Smooth muscle cell of the pulmonary artery (primary cell): Measurements from ENCODE around the gene DGCR8. TPM values are rescaled to one million over a fixed set of nuclear protein-coding genes. Genes with fewer than 3 reads are reported as not detected.

Source experiments
- total RNA-seq: library from RNA; depleted of rRNA; stranded (reverse); fragments of >200 nt; gene quantifications from 2 replicates; pipeline ENCODE4 v1.2.3, GENCODE V29; 2014

Gene DGCR8
- total RNA-seq = 27.7 and 38.1 TPM in 2 replicates

GRCh38 chr22:20079745-20080444 is at the start of gene DGCR8:
TSS of gene DGCR8 (plus strand) at chr22:20080241. CDS start at chr22:20085964, 5,723 bp downstream.

GRCh38 chr22:20115691-20116375 is 35.8 kb downstream of the DGCR8 start, which contains the start of gene RANBP1:
TSS of gene RANBP1 (plus strand) at chr22:20116104. CDS start at chr22:20116185, 81 bp downstream.

GRCh38 chr22:20116951-20117632 is 37.1 kb downstream of the DGCR8 start, which contains the start of gene TRMT2A:
TSS of gene TRMT2A (minus strand) at chr22:20117226. CDS start at chr22:20116906, 320 bp downstream.

GRCh38 chr22:20131597-20131858 is 51.5 kb downstream of the DGCR8 start, which contains the start of gene ZDHHC8:
TSS of gene ZDHHC8 (plus strand) at chr22:20131804. CDS start at chr22:20131948, 144 bp downstream.

GRCh38 chr22:20150381-20151275 is 70.6 kb downstream of the DGCR8 start, which contains the start of gene CCDC188:
TSS of gene CCDC188 (minus strand) at chr22:20151055. CDS start at chr22:20150986, 69 bp downstream.

Other genes with a start within 250 kb of the DGCR8 start
- 7.9 TPM in 2 replicates for gene GNB1L, start 225.4 kb upstream of the DGCR8 start, total RNA-seq
- gene RTL10, start 225.4 kb upstream of the DGCR8 start, total RNA-seq = 13.3 and 16.4 TPM in 2 replicates
- 359 and 409 TPM in 2 replicates for gene COMT, start 138.5 kb upstream of the DGCR8 start, total RNA-seq
- gene TXNRD2, start 138.4 kb upstream of the DGCR8 start, total RNA-seq = 19.2 and 19.3 TPM in 2 replicates
- gene ARVCF, start 63.4 kb upstream of the DGCR8 start, total RNA-seq = 8.5 and 30.1 TPM in 2 replicates
- 59.6 and 80.3 TPM in 2 replicates for gene TANGO2, start 59.1 kb upstream of the DGCR8 start, total RNA-seq
- gene RANBP1, start 35.9 kb downstream of the DGCR8 start, total RNA-seq = 76.2 and 79.3 TPM in 2 replicates
- gene TRMT2A, start 37.0 kb downstream of the DGCR8 start, total RNA-seq = 44.6 and 63.3 TPM in 2 replicates
- 17.7 and 46.3 TPM in 2 replicates for gene ZDHHC8, start 51.6 kb downstream of the DGCR8 start, total RNA-seq
- gene CCDC188, start 70.8 kb downstream of the DGCR8 start, total RNA-seq = 1.2 and 2.7 TPM in 2 replicates
- gene RTN4R, start 188.1 kb downstream of the DGCR8 start, total RNA-seq = 0.52 and 0.76 TPM in 2 replicates
- gene DGCR6L, start 239.8 kb downstream of the DGCR8 start, total RNA-seq = 29.6 and 32.6 TPM in 2 replicates